GM10248 (cell line): ENCODE measurements around the gene IWS1.
"Not testable (repeated sequence)": the region's sequence is repeated elsewhere in the genome, so short reads cannot be mapped to it uniquely, and the experiment has no call there.

Experiments
- CTCF ChIA-PET: fragments of 300-600 bp; sonication (Branson Sonifier 250); formaldehyde crosslinking; extraction: SDS; loops from one replicate; lab custom pipeline; 2021; ENCODE audit warnings: antibody characterized with exemption; lab: Yijun Ruan, JAX
- POLR2A ChIA-PET: fragments of 350-650 bp; sonication (Branson Sonifier 250); formaldehyde crosslinking; extraction: SDS; loops from one replicate; lab custom pipeline; 2020; ENCODE audit warnings: antibody characterized with exemption; lab: Yijun Ruan, JAX
- DNase-seq: peaks from one replicate; pipeline ENCODE4 v3.0.0; 2012; ENCODE audit errors: extremely low spot score
- CTCF ChIP-seq: IDR thresholded peaks from 2 replicates; pipeline ENCODE4 v1.5.1; 2012; ENCODE audit warnings: mild to moderate bottlenecking, low read depth; ENCODE audit errors: extremely low read depth, missing control alignments, control extremely low read depth

Gene IWS1

GRCh38 chr2:127531221-127531648, 4.9 kb upstream of the IWS1 start:
- ChIA-PET CTCF (interaction anchor here (1.0 to 1.7 kb wide), 2 partner anchors 8 to 11 kb away, joined by 3 read pairs; no protein-coding TSS in a partner anchor), POLR2A (no interaction called here)
- no peak for TF ChIP-seq CTCF
- DNase-seq = no peak

GRCh38 chr2:127530245-127531140, 4.2 kb upstream of the IWS1 start:
- ChIA-PET POLR2A (no interaction called here), CTCF (interaction anchor here (1.0 to 1.7 kb wide), 2 partner anchors 9 to 12 kb away, joined by 3 read pairs; no protein-coding TSS in a partner anchor)
- TF ChIP-seq CTCF = no peak
- DNase-seq = no peak

- not testable (repeated sequence) for DNase-seq
- ChIA-PET CTCF (interaction anchor here (1.0 to 1.7 kb wide), 2 partner anchors 13 to 62 kb away, joined by 3 read pairs; no protein-coding TSS in a partner anchor), POLR2A (interaction anchor here (0.6 kb wide), 1 partner anchor 263 kb away, joined by 4 read pairs; no protein-coding TSS in a partner anchor)
Observed at GRCh38 chr2:127529416-127529815, 3.1 kb upstream of the IWS1 start.

GRCh38 chr2:127528487-127528886, 2.2 kb upstream of the IWS1 start:
- ChIA-PET POLR2A (no interaction called here), CTCF (interaction anchor here (1.1 kb wide), 1 partner anchor 9 kb away, joined by 3 read pairs; no protein-coding TSS in a partner anchor)
- no peak for TF ChIP-seq CTCF
- DNase-seq = no peak

GRCh38 chr2:127527001-127527804, 914 bp upstream of the IWS1 start:
- CTCF ChIA-PET = interaction anchor here (0.7 to 1.6 kb wide), 7 partner anchors 13 to 113 kb away, joined by 3 to 8 read pairs (median 4); no protein-coding TSS in a partner anchor

GRCh38 chr2:127525691-127526131, 578 bp downstream of the IWS1 start:
- ChIA-PET CTCF (interaction anchor here (0.5 to 1.6 kb wide), 6 partner anchors 12 to 114 kb away, joined by 3 to 8 read pairs (median 4); no protein-coding TSS in a partner anchor), POLR2A (no interaction called here)
- DNase-seq = no peak
- no peak for TF ChIP-seq CTCF

More at GRCh38 chr2:127527001-127527804, 914 bp upstream of the IWS1 start:
- POLR2A ChIA-PET = interaction anchor here (0.9 kb wide), 1 partner anchor 37 kb away, joined by 5 read pairs; no protein-coding TSS in a partner anchor
- no peak for DNase-seq
- TF ChIP-seq CTCF = no peak

- DNase-seq, POLR2A ChIA-PET: not testable (repeated sequence)
- CTCF ChIA-PET = interaction anchor here (0.9 kb wide), 1 partner anchor 45 kb away, joined by 3 read pairs; no protein-coding TSS in a partner anchor
Observed at GRCh38 chr2:127524198-127524834, 2.0 kb downstream of the IWS1 start.
